Measurements from ENCODE around the gene PITPNB.

The PITPNB gene

GRCh38 chr22:27816552-27816951, 102.5 kb downstream of the PITPNB start:
- no peak for ATAC-seq
- no peaks in the 10 kb centered on the region for H3K9me3 Mint-ChIP-seq
- H3K4me3 Mint-ChIP-seq, result no peak overlapping the region

GRCh38 chr22:27815826-27816530, 103.1 kb downstream of the PITPNB start:
- Mint-ChIP-seq H3K9me3 (no peaks in the 10 kb centered on the region), H3K4me3 (no peak overlapping the region), H3K4me1 (no peaks in the 10 kb centered on the region), H3K27ac (no peak overlapping the region), H3K27me3 (no peaks in the 10 kb centered on the region)
- no peak for DNase-seq
- ATAC-seq, result no peak

More at GRCh38 chr22:27816552-27816951, 102.5 kb downstream of the PITPNB start:
- Mint-ChIP-seq H3K27me3 (no peaks in the 10 kb centered on the region), H3K4me1 (no peaks in the 10 kb centered on the region), H3K27ac (peak overlapping the region in 1 of 2 donors; percentile 55)
- DNase-seq, result no peak

- no peaks in the 10 kb centered on the region for H3K27me3 Mint-ChIP-seq
- H3K9me3 Mint-ChIP-seq, result no peaks in the 10 kb centered on the region
- no peaks in the 10 kb centered on the region for H3K4me1 Mint-ChIP-seq
- no peak for DNase-seq
- no peak overlapping the region for H3K27ac Mint-ChIP-seq
- no peak for ATAC-seq
- no peak overlapping the region for H3K4me3 Mint-ChIP-seq
These were observed 104.1 kb downstream of the PITPNB start for GRCh38 chr22:27814993-27815392.

- Mint-ChIP-seq H3K27ac (no peak overlapping the region), H3K9me3 (no peaks in the 10 kb centered on the region), H3K4me3 (no peak overlapping the region), H3K4me1 (no peaks in the 10 kb centered on the region), H3K27me3 (peaks cover 9% of the 10 kb centered on the region)
- ATAC-seq (no peak), DNase-seq (no peak)
These were observed 107.3 kb downstream of the PITPNB start for GRCh38 chr22:27811778-27812177.

- H3K9me3 Mint-ChIP-seq, result no peaks in the 10 kb centered on the region
- no peak overlapping the region for H3K27ac Mint-ChIP-seq
- H3K4me1 Mint-ChIP-seq, result no peaks in the 10 kb centered on the region
These were observed 108.4 kb downstream of the PITPNB start for GRCh38 chr22:27810609-27811151.

GRCh38 chr22:27809700-27810608, 109.1 kb downstream of the PITPNB start:
- Mint-ChIP-seq H3K4me1 (peaks cover 1% of the 10 kb centered on the region), H3K27me3 (peaks cover 18% of the 10 kb centered on the region), H3K27ac (no peak overlapping the region), H3K9me3 (no peaks in the 10 kb centered on the region), H3K4me3 (no peak overlapping the region)
- ATAC-seq (no peak), DNase-seq (no peak)

More at GRCh38 chr22:27810609-27811151, 108.4 kb downstream of the PITPNB start:
- no peak for DNase-seq
- ATAC-seq, result no peak
- no peak overlapping the region for H3K4me3 Mint-ChIP-seq
- H3K27me3 Mint-ChIP-seq, result peaks cover 11% of the 10 kb centered on the region

- no peak for ATAC-seq
- peaks cover 26% of the 10 kb centered on the region for H3K27me3 Mint-ChIP-seq
- H3K4me3 Mint-ChIP-seq, result no peak overlapping the region
- no peaks in the 10 kb centered on the region for H3K9me3 Mint-ChIP-seq
- no peak overlapping the region for H3K27ac Mint-ChIP-seq
- no peak for DNase-seq
- H3K4me1 Mint-ChIP-seq, result peaks cover 8% of the 10 kb centered on the region
These were observed 109.8 kb downstream of the PITPNB start for GRCh38 chr22:27809226-27809603.

GRCh38 chr22:27808451-27809225, 110.4 kb downstream of the PITPNB start:
- H3K4me1 Mint-ChIP-seq, result peaks cover 8% of the 10 kb centered on the region
- no peak overlapping the region for H3K4me3 Mint-ChIP-seq
- DNase-seq (no peak), ATAC-seq (no peak)
- no peaks in the 10 kb centered on the region for H3K9me3 Mint-ChIP-seq
- no peak overlapping the region for H3K27ac Mint-ChIP-seq
- H3K27me3 Mint-ChIP-seq, result peaks cover 31% of the 10 kb centered on the region

GRCh38 chr22:27805841-27806240, 113.2 kb downstream of the PITPNB start:
- no peak for DNase-seq
- H3K4me3 Mint-ChIP-seq, result no peak overlapping the region
- peaks cover 42% of the 10 kb centered on the region for H3K27me3 Mint-ChIP-seq
- no peak for ATAC-seq
- peaks cover 17% of the 10 kb centered on the region for H3K4me1 Mint-ChIP-seq
- H3K27ac Mint-ChIP-seq, result no peak overlapping the region
- no peaks in the 10 kb centered on the region for H3K9me3 Mint-ChIP-seq

GRCh38 chr22:27804470-27805297, 114.4 kb downstream of the PITPNB start:
- H3K9me3 Mint-ChIP-seq, result no peaks in the 10 kb centered on the region
- H3K27me3 Mint-ChIP-seq, result peaks cover 49% of the 10 kb centered on the region
- no peak overlapping the region for H3K27ac Mint-ChIP-seq
- H3K4me1 Mint-ChIP-seq, result peaks cover 17% of the 10 kb centered on the region
- peak; percentile 51 to 56 for DNase-seq
- H3K4me3 Mint-ChIP-seq, result no peak overlapping the region
- ATAC-seq, result peak; percentile 56

GRCh38 chr22:27803841-27804415, 115.1 kb downstream of the PITPNB start:
- ATAC-seq, result no peak
- Mint-ChIP-seq H3K27me3 (peaks cover 50% of the 10 kb centered on the region), H3K4me1 (peaks cover 17% of the 10 kb centered on the region), H3K9me3 (no peaks in the 10 kb centered on the region), H3K4me3 (no peak overlapping the region), H3K27ac (no peak overlapping the region)
- DNase-seq, result no peak

GRCh38 chr22:27802346-27803073, 116.5 kb downstream of the PITPNB start:
- peak overlapping the region in 1 of 2 donors; percentile 37 for H3K27ac Mint-ChIP-seq
- H3K27me3 Mint-ChIP-seq, result peaks cover 47% of the 10 kb centered on the region

More at GRCh38 chr22:27802346-27803073, 116.5 kb downstream of the PITPNB start:
- ATAC-seq (peak; percentile 12), DNase-seq (peak in 1 of 2 donors; percentile 17)
- no peaks in the 10 kb centered on the region for H3K9me3 Mint-ChIP-seq
- peak overlapping the region; percentile 80 to 86 for H3K4me3 Mint-ChIP-seq
- peaks cover 17% of the 10 kb centered on the region for H3K4me1 Mint-ChIP-seq

Measured in stimulated activated naive CD8-positive, alpha-beta T cell treated with anti-CD3 and anti-CD28 coated beads, Interleukin-15, amount 100 ng/mL, for 72 hours (primary cell).